GM19395 (cell line): ENCODE results near the gene SNCB.
A peak's percentile ranks its signal among the peaks of the same experiment; 100 is the strongest.

Experiments used
- ATAC-seq: cut with Tn5 transposase; IDR thresholded peaks from one replicate; pipeline ENCODE4 v1.9.1; 2021; ENCODE audit warnings: mild to moderate bottlenecking, moderate library complexity; ENCODE audit not compliant: unreplicated experiment

Gene SNCB

DNA sequence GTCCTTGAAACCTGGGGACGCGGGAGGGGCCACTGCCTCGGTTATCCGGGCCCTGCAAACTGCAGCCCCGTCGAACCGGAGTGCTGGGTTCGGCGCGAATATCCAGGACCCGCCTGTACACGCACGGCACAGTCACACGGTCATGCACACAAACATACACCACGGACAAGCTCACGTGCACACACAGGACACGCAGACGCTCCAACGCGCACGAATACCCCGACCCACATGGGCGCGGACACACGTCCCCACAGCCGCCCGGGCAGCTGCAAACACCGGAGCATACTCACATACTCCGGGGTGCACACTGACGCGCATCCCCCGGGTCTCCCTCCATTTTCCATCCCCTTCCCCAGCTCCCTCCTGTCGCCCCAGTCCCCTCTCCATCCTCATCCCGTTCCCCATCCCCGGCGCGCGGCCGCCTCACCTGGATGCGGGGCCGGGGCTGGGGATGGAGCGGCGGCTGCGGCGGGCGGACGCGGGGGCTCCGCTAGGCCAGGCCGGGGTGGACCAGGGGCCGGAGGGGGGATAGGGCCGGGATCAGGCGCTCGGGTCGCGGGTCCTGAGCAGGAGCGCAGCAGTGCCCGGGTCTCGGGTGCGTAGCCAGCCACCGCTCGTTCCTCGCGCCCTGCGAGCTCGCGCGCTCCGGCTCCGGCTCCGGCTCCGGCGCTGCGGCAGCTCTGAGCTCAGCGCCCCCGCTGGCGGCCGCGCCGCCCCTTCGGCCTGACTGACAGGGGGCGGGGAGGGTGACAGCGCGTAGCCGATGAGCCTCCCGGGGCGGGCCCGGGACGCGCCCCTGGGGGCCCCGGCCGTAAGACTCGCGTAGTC is at the start of gene SNCB, which contains the start of gene EIF4E1B:
Gene SNCB (minus strand): TSS at position 682 of the 828 bp plus-strand sequence. CDS start 880 bp downstream, outside the sequence.
Gene EIF4E1B (plus strand): TSS at position 823 of the 828 bp plus-strand sequence. CDS start 12,113 bp downstream, outside the sequence.
- ATAC-seq, result peak; percentile 63

DNA sequence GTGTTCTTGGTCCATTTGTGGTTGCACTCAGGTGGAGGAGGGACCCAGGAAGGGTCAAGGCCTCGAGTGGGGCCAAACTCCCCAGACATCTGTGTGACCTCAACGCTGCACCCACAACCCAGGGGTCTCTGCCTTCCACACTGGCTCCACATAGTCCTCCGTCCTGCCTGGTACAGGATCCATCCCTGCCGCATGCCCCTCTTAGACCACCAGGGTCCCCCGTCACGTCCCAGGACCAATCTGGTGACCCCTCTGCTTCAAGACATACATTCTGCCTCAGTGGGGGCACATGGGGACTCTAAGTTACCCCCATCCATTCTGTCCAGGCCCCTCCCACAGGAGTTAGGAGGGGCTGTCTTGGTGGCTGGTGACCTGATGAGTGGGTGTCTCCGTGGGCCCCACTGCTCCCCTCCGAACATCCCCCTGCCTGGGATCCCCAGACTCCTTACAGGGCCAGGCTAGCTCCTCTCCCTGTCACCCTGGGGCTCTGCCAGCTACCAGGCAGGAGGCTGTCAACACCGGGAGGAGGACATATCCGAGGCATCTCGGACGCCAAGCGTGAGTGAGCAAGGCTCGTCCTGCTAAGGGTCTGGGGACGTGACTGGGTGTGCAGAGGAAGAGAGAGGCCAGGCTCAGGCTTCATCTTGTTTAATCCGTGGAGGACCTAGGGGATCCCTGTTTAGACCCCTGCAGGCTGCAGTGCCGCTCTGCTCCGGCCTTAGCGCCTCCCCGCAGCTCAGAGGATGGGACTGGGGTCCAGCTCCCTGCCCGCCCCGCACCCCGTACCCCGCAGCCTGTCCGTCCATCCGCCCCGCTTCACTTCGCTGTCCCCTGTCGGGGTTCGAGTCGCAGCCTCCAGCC is 49.3 kb upstream of the SNCB start:
- no peak for ATAC-seq

DNA sequence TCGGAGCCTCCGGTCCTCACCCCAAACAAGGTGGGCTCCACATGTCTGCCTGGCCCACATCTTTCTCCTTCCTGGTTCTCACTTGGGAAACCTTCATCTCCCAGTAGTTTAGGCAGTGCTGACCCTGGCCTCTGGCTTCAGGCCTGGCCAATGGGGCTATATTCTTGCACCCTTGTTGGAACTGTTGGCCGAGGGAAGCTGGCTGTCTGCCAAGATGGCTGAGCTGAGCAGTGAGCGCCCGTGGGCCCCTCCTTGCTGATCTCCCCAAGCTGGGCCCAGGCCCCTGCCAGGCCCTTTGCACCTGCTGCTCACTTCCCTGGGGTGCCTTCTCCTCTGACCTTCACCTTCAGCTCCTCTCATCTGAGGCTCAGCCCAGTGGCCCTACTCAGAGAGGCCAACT is 48.2 kb upstream of the SNCB start:
- no peak for ATAC-seq

DNA sequence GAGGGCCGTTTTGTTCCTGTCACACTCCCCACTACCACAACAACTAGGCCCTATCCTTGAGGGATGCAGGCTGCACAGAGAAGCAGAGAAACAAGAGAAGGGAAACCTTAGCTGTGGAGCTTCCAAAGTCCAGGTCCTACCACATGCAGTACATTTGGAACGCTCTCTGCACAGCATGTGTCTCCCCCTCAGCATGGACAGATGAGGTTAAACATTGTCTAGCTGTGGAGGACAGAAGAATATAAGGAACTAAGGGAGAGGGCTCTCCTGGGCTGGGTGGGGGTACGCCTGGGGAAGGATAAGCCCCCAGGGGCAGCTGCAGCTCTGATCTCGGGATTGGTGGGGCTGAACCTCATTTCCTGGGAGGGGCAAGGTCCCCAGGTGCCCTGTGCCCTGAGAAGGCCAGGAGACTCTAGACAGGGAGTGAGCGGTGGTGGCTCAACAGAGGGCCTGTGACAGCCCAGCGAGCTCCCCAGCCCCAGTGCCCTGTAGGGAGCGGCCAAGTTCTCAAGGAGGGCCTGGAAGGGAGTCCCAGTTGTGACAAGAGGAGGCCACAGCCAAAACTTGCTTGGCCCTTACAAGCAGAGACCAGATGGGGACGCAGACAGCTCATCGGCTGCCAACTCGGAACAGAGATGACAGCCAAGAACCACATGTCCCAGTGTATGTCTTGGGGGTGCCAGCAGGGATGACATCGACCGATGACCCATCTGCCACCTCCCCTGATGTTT is 47.0 kb upstream of the SNCB start:
- no peak for ATAC-seq

DNA sequence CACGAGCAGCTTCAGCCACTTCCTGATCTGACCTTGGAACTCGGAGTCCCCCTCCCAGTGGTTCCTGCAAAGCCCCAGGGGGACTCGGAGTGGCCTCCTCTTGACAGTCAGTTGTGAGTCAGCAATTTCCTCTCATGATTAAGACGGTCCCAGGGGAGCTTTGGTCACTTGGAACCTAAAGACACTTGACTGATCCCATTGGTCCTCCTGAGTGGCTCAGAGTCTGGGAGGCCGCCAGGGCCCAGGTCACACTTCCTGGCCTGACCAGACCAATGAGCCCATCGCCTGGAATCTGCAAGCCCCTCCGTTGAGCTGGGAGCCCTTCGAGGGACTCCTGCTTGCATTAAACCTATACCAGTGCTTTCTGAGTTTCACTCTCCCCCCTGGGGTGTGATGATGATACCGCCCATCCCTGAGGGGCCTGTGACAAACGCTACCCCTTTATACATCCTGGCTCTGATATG is 46.1 kb upstream of the SNCB start:
- peak; percentile 69 for ATAC-seq

DNA sequence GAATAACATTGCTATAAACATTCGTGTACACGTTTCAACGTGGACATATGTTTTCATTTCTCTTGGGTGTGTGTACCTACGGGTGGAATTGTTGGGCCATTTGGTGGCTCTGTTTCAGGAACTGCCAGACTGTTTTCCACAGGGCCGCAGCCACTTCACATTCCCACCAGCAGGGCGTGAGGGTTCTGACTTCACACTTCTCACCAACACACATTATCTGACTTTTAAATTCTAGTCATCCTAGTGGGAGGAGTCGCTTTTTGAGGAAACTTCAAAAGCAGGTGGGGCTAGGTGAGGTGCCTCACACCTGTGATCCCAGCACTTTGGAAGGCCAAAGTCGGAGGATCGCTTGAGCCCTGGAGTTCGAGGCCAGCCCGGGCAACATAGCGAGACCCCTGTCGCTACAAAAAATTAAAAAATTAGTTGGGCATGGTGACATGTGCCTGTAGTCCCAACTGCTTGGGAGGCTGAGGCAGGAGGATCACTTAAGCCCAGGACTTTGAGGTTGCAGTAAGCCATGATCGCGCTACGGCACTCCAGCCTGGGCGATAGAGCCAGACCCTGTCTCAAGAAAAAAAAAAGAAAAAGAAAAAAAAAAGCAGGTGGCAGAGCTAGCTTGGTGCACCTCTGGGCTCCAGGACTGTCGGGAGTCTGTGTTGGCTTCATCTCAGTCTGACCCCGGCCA is 45.5 kb upstream of the SNCB start:
- no peak for ATAC-seq

DNA sequence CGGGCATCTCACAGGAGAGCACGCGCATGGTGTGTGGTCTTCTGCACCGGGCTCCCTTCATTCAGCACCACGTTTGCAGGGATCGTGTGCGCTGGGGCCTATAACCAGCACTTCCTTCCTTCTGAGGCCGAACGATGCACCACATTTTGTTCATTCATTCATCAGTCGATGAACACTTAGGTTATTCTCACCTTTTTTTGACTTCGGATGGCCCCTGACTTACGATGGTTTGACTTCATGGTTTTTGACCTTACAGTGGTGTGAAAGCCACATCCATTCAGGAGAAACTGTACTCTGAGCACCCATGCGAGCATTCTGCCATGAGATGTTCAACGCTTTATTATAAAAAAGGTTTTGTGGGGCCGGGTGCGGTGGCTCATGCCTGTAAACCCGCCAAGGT is 44.5 kb upstream of the SNCB start:
- ATAC-seq, result no peak

DNA sequence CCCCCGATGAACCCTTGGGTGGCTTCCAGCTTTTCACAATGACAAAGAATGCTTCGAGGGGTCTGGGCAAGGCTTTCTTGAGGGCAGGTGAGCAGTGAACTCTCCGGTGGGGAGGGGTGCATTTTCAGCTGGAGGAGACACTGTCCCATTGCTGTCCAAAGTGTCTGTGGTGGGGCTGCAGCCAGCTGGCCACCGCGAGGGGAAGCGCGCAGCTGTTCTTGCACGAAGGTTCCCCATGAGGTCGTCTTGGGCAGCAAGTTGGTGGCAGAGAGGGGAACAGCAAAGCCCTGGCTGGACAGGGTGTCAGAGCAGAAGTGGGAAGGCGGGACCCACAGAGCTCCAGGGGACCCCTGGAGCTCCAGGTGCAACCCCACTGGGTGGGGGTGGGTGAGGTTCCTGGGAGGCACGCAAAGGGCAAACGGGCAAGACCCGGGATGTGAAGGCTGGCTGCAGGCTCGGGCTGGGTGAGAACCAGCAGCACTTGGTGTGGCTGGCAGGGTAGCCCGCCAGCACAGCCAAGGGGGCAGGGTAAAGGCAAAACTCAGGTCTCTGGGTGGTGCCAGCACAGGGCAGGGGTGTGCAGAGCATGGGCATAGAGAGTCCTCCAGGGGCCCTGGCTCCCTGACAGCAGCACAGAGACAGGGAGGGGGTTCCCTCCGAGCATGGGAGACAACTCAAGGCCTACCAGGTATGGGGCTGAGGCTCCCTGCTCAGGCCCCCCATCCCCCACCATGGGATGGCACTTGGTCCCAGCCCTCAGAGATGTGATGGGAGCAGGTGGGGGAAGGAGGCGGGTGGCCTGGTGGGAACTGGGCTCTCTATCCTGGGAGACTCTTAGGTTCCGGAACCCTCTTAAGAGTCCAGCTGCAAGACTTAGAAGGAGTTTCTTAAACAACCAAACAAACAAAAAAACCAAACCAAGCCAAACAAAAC is 43.6 kb upstream of the SNCB start:
- ATAC-seq, result no peak

DNA sequence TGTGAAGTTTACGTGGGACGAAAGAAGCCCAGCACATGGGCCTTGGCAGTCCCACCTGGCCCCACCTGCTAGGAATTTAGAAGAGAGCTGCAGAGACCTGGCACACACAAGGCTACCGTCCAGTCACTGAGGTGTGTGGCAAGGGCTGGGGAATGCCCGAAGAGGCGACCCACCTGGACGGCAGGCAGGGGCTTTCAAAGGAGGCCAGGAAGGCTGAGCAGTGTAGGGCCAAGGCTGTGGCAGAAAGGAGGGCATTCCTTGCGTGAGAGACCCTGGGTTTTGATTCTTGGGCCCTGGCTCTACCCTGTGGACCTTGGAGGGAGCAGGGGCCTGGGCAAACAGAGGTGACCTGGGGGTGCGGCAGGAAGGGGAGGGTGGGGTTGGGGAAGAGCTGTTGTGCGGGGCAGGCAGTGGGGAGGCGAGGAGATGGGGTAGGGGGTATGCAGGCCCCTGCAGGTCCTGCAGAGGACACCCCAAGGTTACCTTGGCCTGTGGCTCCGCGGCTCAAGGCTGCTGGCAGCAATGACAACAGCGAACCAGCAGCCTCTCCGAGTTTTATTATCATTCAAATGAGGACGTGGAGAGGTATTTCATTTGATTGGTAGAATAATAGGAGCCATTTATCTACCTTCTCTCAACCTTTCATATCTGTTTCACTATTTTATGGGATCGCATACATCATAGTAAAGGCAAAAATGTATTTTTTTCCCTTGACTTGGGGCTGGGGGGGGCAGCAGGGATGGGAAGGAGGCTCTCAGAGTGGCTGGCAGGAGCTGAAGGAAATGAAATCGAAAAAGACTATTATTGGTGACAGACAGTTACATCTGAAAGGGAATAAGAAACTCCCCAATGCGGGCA is 41.8 kb upstream of the SNCB start:
- no peak for ATAC-seq

DNA sequence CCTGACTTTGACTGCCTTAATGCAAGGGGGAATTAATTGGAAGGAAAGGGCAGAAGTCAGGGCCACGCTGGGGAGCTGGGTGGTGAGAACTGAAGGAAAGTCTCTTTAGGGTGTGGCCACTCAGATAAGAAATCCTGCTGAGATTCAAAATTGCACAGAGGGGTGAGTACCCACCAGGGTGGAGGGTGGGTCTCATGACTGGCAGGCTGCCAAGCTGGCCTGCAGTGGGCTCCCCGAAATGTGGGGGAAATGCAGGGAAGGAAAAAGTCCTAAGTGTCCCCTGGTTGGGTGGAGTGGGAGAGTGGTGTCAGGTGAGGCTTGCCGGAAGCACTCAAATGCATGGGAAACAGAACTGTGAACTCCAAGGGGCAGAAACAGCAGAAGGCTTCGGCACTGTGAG is 41.1 kb upstream of the SNCB start:
- ATAC-seq, result no peak

DNA sequence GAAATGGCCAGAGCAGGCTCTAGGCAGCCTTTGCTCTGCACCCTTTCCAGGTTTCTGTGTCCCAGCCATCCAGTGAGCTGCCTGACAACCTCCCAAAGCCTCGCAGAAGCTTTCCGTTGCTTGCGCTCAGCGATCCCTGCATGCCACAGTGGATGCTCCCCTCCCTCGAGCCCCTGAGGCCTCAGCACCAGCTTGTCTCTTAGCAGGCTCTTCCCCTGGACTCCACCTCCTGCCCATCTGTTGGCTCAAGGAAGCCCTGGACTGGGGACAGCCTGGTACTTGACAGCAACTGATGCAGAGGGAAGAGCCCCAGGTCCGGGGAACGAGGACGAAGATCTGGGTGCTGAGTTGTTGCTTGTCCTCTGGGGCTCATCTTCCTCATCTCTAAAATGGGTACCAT is 40.1 kb upstream of the SNCB start:
- no peak for ATAC-seq

DNA sequence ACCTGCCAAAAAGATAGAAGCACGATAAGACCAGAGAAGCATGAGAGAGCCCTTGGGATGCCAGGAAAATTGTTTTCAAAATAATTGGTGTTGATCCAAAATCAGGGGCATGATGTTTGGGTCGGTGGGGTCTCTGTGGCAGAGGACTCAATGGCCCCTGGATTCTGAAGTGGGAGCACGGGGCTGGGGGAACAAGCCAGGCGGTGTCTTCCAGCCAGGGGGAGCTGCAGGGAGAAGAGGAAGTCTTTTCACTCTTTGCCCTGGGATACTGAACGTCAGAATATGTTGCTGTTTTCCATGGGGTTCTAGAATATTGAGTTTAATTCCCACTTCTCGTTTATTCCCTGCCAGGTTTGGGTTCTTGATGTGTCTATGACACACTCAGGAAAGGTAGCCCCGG is 37.3 kb upstream of the SNCB start:
- no peak for ATAC-seq

DNA sequence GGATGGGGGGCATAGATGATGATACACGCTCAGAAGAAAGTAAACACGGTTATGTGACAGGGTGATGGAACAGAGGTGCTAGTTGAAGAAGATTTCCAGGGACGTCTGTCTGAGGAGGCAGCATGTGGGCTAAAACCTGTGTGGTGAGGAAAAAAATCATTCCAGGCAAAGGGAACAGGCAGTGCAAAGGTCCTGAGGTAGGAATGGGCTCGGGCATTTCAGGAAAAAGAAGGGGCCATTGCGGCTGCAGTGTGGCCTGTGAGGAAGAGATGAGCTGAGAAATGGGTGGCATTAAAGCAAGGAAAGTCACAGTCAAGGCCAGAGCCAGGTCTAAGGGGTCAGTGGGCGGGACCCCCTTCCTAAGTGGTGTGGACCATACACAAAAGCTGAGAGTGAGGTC is 35.2 kb upstream of the SNCB start:
- ATAC-seq, result no peak

DNA sequence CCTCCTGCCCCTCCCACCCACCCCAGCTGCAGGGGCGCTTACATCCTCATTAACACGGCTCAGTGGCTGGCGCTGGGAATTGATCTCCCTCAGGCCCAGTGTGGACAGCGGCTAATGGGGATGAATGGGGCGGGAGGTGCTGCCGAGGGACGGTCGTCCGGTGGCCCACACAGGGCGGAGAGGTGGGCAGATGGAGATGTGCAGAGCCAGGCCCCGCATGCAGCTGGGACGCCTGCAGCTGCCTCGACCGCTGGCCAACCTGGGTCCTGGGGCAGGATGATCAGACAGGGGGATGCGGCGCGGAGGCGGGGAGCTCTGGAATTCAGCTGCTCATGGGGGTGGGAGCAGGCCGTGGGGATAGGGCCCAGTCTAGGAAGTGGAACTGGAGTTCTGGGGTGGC is 34.6 kb upstream of the SNCB start:
- ATAC-seq, result no peak

DNA sequence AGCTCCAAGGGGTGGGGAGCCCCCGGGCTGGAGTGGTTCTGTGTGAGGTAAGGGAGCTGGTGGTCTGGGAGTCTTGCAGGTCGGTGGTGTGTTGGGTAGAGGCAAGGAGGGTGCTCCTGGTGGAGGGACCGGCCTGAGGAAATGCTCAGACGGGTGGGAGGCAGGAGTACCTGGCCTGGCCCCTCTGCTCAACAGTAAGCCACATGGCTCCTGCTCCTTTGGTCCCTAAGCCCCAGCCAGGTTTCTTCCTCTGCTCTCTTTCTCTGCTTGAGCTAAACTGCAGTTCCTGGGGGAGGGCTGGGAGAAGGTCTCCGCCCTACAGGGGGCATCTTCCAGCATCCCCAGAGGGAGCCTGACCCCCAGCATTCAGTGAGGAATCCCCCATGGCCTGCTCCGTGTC is 34.1 kb upstream of the SNCB start:
- no peak for ATAC-seq

DNA sequence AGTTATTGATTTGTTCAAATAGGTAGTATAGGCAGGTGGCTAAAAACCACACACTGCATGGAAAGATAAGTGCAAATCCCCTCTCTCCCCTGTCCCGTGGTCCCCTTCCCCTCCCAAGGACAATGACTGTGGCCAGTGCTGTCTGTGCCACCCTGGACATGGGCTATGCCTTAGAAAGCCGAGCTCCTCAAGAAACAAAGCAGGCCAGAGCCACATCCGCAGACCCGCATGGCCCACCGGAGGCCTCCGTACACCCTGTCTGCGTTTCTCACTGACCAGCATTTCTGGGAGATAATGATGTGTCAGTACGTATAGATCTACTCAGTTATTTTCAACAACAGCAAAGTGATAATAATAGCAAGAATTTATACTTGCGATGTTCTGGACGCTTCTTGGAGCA is 33.2 kb upstream of the SNCB start:
- no peak for ATAC-seq

DNA sequence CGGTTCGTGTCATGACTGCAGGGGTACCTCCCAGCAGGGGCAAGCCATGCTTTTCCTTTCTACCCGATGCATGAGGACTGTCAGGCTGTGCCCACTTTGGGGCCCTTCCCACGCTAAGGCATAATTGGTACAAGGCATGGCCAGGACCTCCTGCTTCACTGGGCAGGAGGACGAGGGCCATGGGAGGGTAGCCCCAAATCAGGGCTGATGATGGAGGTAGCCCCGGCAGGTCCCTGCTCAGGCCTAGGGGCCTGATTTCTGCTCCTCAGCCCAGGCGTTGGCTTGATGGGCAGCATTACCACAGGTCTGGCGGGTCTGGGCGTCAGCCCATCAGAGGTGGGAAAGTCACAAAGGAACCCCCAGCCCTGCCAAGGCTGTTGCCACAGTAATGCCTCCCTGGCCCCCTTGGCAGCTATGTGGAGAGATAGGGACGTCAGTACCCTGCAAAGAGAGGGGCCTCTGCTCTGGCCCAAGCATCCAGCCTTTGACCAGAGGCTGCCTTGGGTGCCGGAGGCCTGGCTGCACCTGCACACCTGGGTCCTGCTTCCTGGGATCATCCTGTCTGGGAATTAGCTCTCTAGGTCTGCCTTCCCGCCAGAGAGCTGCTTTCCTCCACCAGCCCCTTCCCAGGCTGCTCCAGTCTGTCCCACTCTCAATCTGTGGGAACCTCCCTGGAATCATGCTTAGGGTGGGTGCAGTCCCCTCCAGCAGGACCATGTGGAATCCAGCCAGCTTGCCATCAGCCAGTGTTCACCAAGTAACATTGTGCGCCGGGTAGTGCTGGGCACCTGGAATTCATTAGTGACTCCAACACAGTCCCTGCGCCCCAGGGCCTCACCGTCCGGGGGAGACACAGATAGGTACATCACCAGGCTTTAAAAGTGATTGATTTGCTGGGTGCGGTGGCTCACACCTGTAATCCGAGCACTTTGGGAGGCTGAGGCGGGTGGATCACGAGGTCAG is 32.3 kb upstream of the SNCB start:
- ATAC-seq, result no peak
